H1 (cell line): ENCODE measurements around the gene TACR2. TPM values are rescaled to one million over a fixed set of nuclear protein-coding genes. Genes with fewer than 3 reads are reported as not detected.

ENCODE experiments used
- CTCF ChIA-PET: fragments of 300-600 bp; sonication (Branson Sonifier 250); formaldehyde crosslinking; loops from one replicate; lab custom pipeline; 2021; ENCODE audit not compliant: partially characterized antibody; lab: Charles Lee
- POLR2A ChIA-PET: fragments of 300-600 bp; sonication (Branson Sonifier 250); formaldehyde crosslinking; loops from one replicate; lab custom pipeline; 2021; ENCODE audit warnings: inconsistent platforms; ENCODE audit not compliant: partially characterized antibody; lab: Charles Lee
- DNase-seq, 2 experiments: peaks; one replicate each; pipeline versions ENCODE4 v3.0.0 to v3.0.0-alpha.2; 2010 to 2022; ENCODE audit warnings: low spot score in 2 of 2, low read depth in 1 of 2, mixed read lengths in 1 of 2
- FAIRE-seq: peaks from 2 replicates; lab custom pipeline; 2011; peaks lifted over from hg19 to GRCh38; lab: Jason Lieb, UNC
- H2AFZ ChIP-seq: 2 replicates; pipeline ENCODE4 v1.8.1; 2012; ENCODE audit warnings: low read length, inconsistent platforms
- H2AK5ac ChIP-seq: 2 replicates; pipeline ENCODE4 v1.6.1; 2013; ENCODE audit warnings: low read depth, low read length
- H2BK120ac ChIP-seq: replicated peaks from 2 replicates; pipeline ENCODE3; 2013; ENCODE audit warnings: low read depth, low read length, inconsistent platforms
- H2BK12ac ChIP-seq: 2 replicates; pipeline ENCODE4 v1.6.1; 2013; ENCODE audit warnings: low read depth, low read length
- H2BK15ac ChIP-seq: 2 replicates; pipeline ENCODE4 v1.6.1; 2013; ENCODE audit warnings: low read length
- H2BK20ac ChIP-seq: 2 replicates; pipeline ENCODE4 v1.6.1; 2013; ENCODE audit warnings: low read length
- H2BK5ac ChIP-seq: 2 replicates; pipeline ENCODE4 v1.6.1; 2013; ENCODE audit warnings: low read depth, low read length
- H3K14ac ChIP-seq: 2 replicates; pipeline ENCODE4 v1.6.1; 2013; ENCODE audit warnings: inconsistent platforms; ENCODE audit not compliant: insufficient read length
- H3K18ac ChIP-seq: 2 replicates; pipeline ENCODE4 v1.6.1; 2013; ENCODE audit warnings: low read length; ENCODE audit errors: extremely low read depth
- H3K23ac ChIP-seq: 2 replicates; pipeline ENCODE4 v1.6.1; 2013; ENCODE audit warnings: inconsistent platforms; ENCODE audit not compliant: insufficient read length
- H3K23me2 ChIP-seq: 2 replicates; pipeline ENCODE4 v1.6.1; 2013; ENCODE audit warnings: low read depth, low read length
- H3K27ac ChIP-seq: 2 replicates; pipeline ENCODE4 v1.6.1; 2011; ENCODE audit warnings: low read depth, low read length, inconsistent platforms
- H3K27me3 ChIP-seq, 4 experiments: replicated peaks in 1 of 4; 1 replicate in 1 of 4; 2 replicates in 3 of 4; pipeline versions ENCODE4 v1.6.1 to v1.8.1; 2011 to 2013; ENCODE audit warnings: low read length in 3 of 4, mild to moderate bottlenecking in 3 of 4, inconsistent platforms in 2 of 4, mixed read lengths in 2 of 4, moderate library complexity in 1 of 4; ENCODE audit not compliant: control insufficient read depth in 3 of 4, insufficient read depth in 3 of 4; ENCODE audit errors: extremely low read depth in 1 of 4
- H3K36me3 ChIP-seq, 4 experiments: 2 replicates each; pipeline versions ENCODE4 v1.6.1 to v1.8.1; 2011 to 2013; ENCODE audit warnings: mild to moderate bottlenecking in 4 of 4, low read length in 3 of 4, moderate library complexity in 2 of 4, control low read depth in 1 of 4, inconsistent platforms in 1 of 4; ENCODE audit not compliant: insufficient read depth in 4 of 4, control insufficient read depth in 2 of 4
- H3K4ac ChIP-seq: replicated peaks from 2 replicates; pipeline ENCODE3; 2013; ENCODE audit warnings: low read length, low read depth, mixed read lengths, inconsistent platforms; ENCODE audit not compliant: insufficient read length
- H3K4me1 ChIP-seq, 4 experiments: replicated peaks in 1 of 4; 1 replicate in 1 of 4; 2 replicates in 3 of 4; pipeline versions ENCODE4 v1.6.1 to v1.8.1; 2011 to 2013; ENCODE audit warnings: low read length in 3 of 4, inconsistent platforms in 2 of 4, mixed read lengths in 1 of 4; ENCODE audit not compliant: insufficient read depth in 4 of 4, control insufficient read depth in 3 of 4
- H3K4me2 ChIP-seq, 2 experiments: 2 replicates each; pipeline versions ENCODE4 v1.6.1 to v1.8.1; 2011 to 2013; ENCODE audit warnings: low read depth in 2 of 2, low read length in 2 of 2, control low read depth in 1 of 2, inconsistent platforms in 1 of 2, mild to moderate bottlenecking in 1 of 2; ENCODE audit not compliant: insufficient read depth in 1 of 2
- H3K4me3 ChIP-seq, 4 experiments: fragments of 200-600, 300-600 bp in 1 of 4; sonication (generic), shearing (Covaris generic), sonication (Bioruptor Twin) in 1 of 4; 2 replicates each; pipeline versions ENCODE4 v1.5.1 to v1.8.1; 2011 to 2016; ENCODE audit warnings: low read length in 4 of 4, low read depth in 3 of 4, control low read depth in 2 of 4, inconsistent platforms in 2 of 4, mild to moderate bottlenecking in 2 of 4, mixed read lengths in 1 of 4, moderate library complexity in 1 of 4; ENCODE audit not compliant: insufficient read depth in 2 of 4; ENCODE audit errors: extremely low read depth in 1 of 4
- H3K56ac ChIP-seq: replicated peaks from 2 replicates; pipeline ENCODE3; 2013; ENCODE audit warnings: low read depth, mild to moderate bottlenecking, mixed read lengths, low read length, inconsistent platforms; ENCODE audit not compliant: insufficient read length
- H3K79me1 ChIP-seq: 2 replicates; pipeline ENCODE4 v1.6.1; 2013; ENCODE audit warnings: low read depth, low read length, control low read depth
- H3K79me2 ChIP-seq, 2 experiments: 2 replicates each; pipeline versions ENCODE4 v1.6.1 to v1.8.1; 2012 to 2013; ENCODE audit warnings: low read length in 2 of 2, mild to moderate bottlenecking in 2 of 2, inconsistent platforms in 1 of 2; ENCODE audit not compliant: insufficient read depth in 2 of 2, control insufficient read depth in 1 of 2
- H3K9ac ChIP-seq, 4 experiments: replicated peaks in 1 of 4; 1 replicate in 1 of 4; 2 replicates in 3 of 4; pipeline versions ENCODE4 v1.6.1 to v1.8.1; 2011 to 2013; ENCODE audit warnings: low read depth in 3 of 4, low read length in 3 of 4, control low read depth in 2 of 4, mild to moderate bottlenecking in 2 of 4, moderate library complexity in 2 of 4, inconsistent platforms in 1 of 4; ENCODE audit errors: extremely low read depth in 1 of 4
- H3K9me3 ChIP-seq, 2 experiments: 2 replicates each; pipeline versions ENCODE4 v1.6.1 to v1.8.1; 2012 to 2013; ENCODE audit warnings: mild to moderate bottlenecking in 2 of 2, moderate library complexity in 2 of 2, control low read depth in 1 of 2, inconsistent platforms in 1 of 2, low read depth in 1 of 2, low read length in 1 of 2, mixed read lengths in 1 of 2; ENCODE audit not compliant: insufficient read depth in 2 of 2
- H4K20me1 ChIP-seq, 2 experiments: replicated peaks in 1 of 2; 2 replicates each; pipeline versions ENCODE3 to v1.8.1; 2011 to 2013; ENCODE audit warnings: inconsistent platforms in 2 of 2, low read length in 2 of 2, mild to moderate bottlenecking in 1 of 2; ENCODE audit not compliant: insufficient read depth in 2 of 2, control insufficient read depth in 1 of 2
- H4K5ac ChIP-seq: 2 replicates; pipeline ENCODE4 v1.6.1; 2013; ENCODE audit warnings: low read length, low read depth, mixed read lengths, inconsistent platforms; ENCODE audit not compliant: insufficient read length
- H4K8ac ChIP-seq: 2 replicates; pipeline ENCODE4 v1.8.0; 2013; ENCODE audit warnings: mild to moderate bottlenecking, moderate library complexity, low read length, inconsistent platforms; ENCODE audit not compliant: insufficient read depth; ENCODE audit errors: extremely low read depth
- H4K91ac ChIP-seq: replicated peaks from 2 replicates; pipeline ENCODE3; 2013; ENCODE audit warnings: low read length, mixed read lengths, inconsistent platforms; ENCODE audit not compliant: insufficient read length
- BACH1 ChIP-seq: IDR thresholded peaks from 2 replicates; pipeline ENCODE4 v1.6.1; 2012; ENCODE audit warnings: low read length, improper control_type of control experiment
- BRCA1 ChIP-seq: IDR thresholded peaks from 2 replicates; pipeline ENCODE4 v1.6.1; 2012; ENCODE audit warnings: low read depth, low read length, improper control_type of control experiment
- EZH2 ChIP-seq: fragments of 200-600 bp; sonication (generic); IDR thresholded peaks from 2 replicates; pipeline ENCODE4 v1.7.1; 2012; ENCODE audit warnings: low read depth, mild to moderate bottlenecking, moderate library complexity, low read length, inconsistent platforms; ENCODE audit not compliant: severe bottlenecking
- KDM4A ChIP-seq: IDR thresholded peaks from one replicate; pipeline ENCODE4 v1.7.1; 2012; ENCODE audit warnings: low read depth, mild to moderate bottlenecking, moderate library complexity, low read length, inconsistent platforms; ENCODE audit not compliant: severe bottlenecking
- TCF12 ChIP-seq: IDR thresholded peaks from 2 replicates; pipeline ENCODE4 v1.6.1; 2011; ENCODE audit warnings: low read depth, mild to moderate bottlenecking, low read length
- polyA plus RNA-seq, 7 experiments: library from polyadenylated mRNA; depleted of rRNA in 3 of 7; stranded (reverse) in 5 of 7; unstranded in 2 of 7; fragments of >200 nt in 5 of 7; fragments of 200-250 nt in 2 of 7; gene quantifications; 1 replicate in 5 of 7; 2 replicates in 1 of 7; 4 replicates in 1 of 7; pipeline versions ENCODE4 v1.2.1 to v1.2.3, GENCODE V29; 2011 to 2013; ENCODE audit warnings: missing spikeins in 2 of 7, mixed read lengths in 2 of 7
- total RNA-seq: library from RNA; stranded (reverse); fragmentation: NEBNext Ultra II Directional; extraction: Animal tissue kit (Norgen Biotek cat#: 25700); gene quantifications from 2 replicates; pipeline ENCODE4 v1.2.1, GENCODE V29; 2021

The TACR2 gene
- total and polyA plus RNA-seq, 2 of the 8 experiments (the other 6 are each of a cell fraction or from before 2014, with no cell fraction given): 0.06 TPM; not detected in 1

GRCh38 chr10:69453795-69454194 lies 37.1 kb upstream of the TACR2 start:
- Histone ChIP-seq H2BK15ac (no peak overlapping the region), H3K79me2 (no peaks in the 10 kb centered on the region), H4K91ac (no peak overlapping the region), H3K14ac (no peak overlapping the region), H3K23ac (no peak overlapping the region), H3K4me2 (no peak overlapping the region), H3K23me2 (peaks cover 11% of the 10 kb centered on the region), H4K5ac (no peak overlapping the region), H3K9me3 (no peaks in the 10 kb centered on the region), H3K36me3 (no peaks in the 10 kb centered on the region), H2BK5ac (no peak overlapping the region), H3K4ac (no peak overlapping the region), H2AK5ac (no peak overlapping the region), H3K4me1 (peaks cover 0 to 10% (median 4%) of the 10 kb centered on the region in 4 experiments; a peak in 5 of 7 replicates), H4K8ac (no peak overlapping the region), H2BK120ac (no peak overlapping the region), H3K4me3 (no peak overlapping the region), H3K79me1 (no peaks in the 10 kb centered on the region), H4K20me1 (peaks cover 6 to 7% of the 10 kb centered on the region in 2 experiments), H3K18ac (no peak overlapping the region), H2BK20ac (no peak overlapping the region), H3K27ac (no peak overlapping the region), H2AFZ (no peak overlapping the region), H2BK12ac (no peak overlapping the region), H3K56ac (no peak overlapping the region), H3K9ac (no peak overlapping the region), H3K27me3 (peaks cover 8 to 22% (median 15%) of the 10 kb centered on the region in 4 experiments)
- ChIA-PET POLR2A (no interaction called here), CTCF (interaction anchor here (0.8 to 8.7 kb wide), 5 partner anchors 9 to 61 kb away, joined by 3 to 150 read pairs (median 4); no protein-coding TSS in a partner anchor)
- no peak for FAIRE-seq
- DNase-seq: no peak
- no peak for TF ChIP-seq BRCA1
- TF ChIP-seq KDM4A: no peak
- no peak for TF ChIP-seq BACH1
- TF ChIP-seq EZH2: no peak
- TF ChIP-seq TCF12: no peak
